HG03571 (cell line): ENCODE measurements around the gene ZSCAN5B.
"Not testable (repeated sequence)": the region's sequence is repeated elsewhere in the genome, so short reads cannot be mapped to it uniquely, and the experiment has no call there.

Experiments used
- ATAC-seq: cut with Tn5 transposase; IDR thresholded peaks from one replicate; pipeline ENCODE4 v1.9.1; 2021; ENCODE audit not compliant: unreplicated experiment

Gene ZSCAN5B

GRCh38 chr19:56176310-56176709 lies 21.3 kb downstream of the ZSCAN5B start:
- ATAC-seq = not testable (repeated sequence)

- ATAC-seq = not testable (repeated sequence)
Measured at GRCh38 chr19:56175861-56176307, 21.7 kb downstream of the ZSCAN5B start, which contains the start of gene GALP. Gene GALP (plus strand): TSS chr19:56176008. CDS start chr19:56177109, 1,101 bp downstream.

GRCh38 chr19:56174550-56174949 lies 23.0 kb downstream of the ZSCAN5B start:
- ATAC-seq = no peak

GRCh38 chr19:56174086-56174485 lies 23.5 kb downstream of the ZSCAN5B start:
- no peak for ATAC-seq

- no peak for ATAC-seq
Measured at GRCh38 chr19:56170261-56170660, 27.3 kb downstream of the ZSCAN5B start.

GRCh38 chr19:56167064-56167578 lies 30.5 kb downstream of the ZSCAN5B start:
- no peak for ATAC-seq

GRCh38 chr19:56163097-56163496 lies 34.5 kb downstream of the ZSCAN5B start:
- no peak for ATAC-seq

- ATAC-seq = no peak
Measured at GRCh38 chr19:56162258-56162657, 35.3 kb downstream of the ZSCAN5B start.

GRCh38 chr19:56161534-56161933 lies 36.0 kb downstream of the ZSCAN5B start:
- no peak for ATAC-seq

GRCh38 chr19:56159622-56160271 lies 37.8 kb downstream of the ZSCAN5B start:
- ATAC-seq = no peak

- ATAC-seq = no peak
Measured at GRCh38 chr19:56159009-56159559, 38.5 kb downstream of the ZSCAN5B start.

- no peak for ATAC-seq
Measured at GRCh38 chr19:56158170-56158757, 39.3 kb downstream of the ZSCAN5B start.

GRCh38 chr19:56156768-56157167 lies 40.8 kb downstream of the ZSCAN5B start:
- ATAC-seq = no peak

GRCh38 chr19:56155124-56155687 lies 42.4 kb downstream of the ZSCAN5B start:
- ATAC-seq = no peak

GRCh38 chr19:56153507-56153906 lies 44.1 kb downstream of the ZSCAN5B start:
- no peak for ATAC-seq

GRCh38 chr19:56152644-56153043 lies 44.9 kb downstream of the ZSCAN5B start:
- no peak for ATAC-seq

GRCh38 chr19:56150358-56150757 lies 47.2 kb downstream of the ZSCAN5B start:
- no peak for ATAC-seq

- no peak for ATAC-seq
Measured at GRCh38 chr19:56149656-56150038, 47.9 kb downstream of the ZSCAN5B start.

GRCh38 chr19:56148955-56149655 lies 48.5 kb downstream of the ZSCAN5B start:
- not testable (repeated sequence) for ATAC-seq

GRCh38 chr19:56148096-56148495 lies 49.5 kb downstream of the ZSCAN5B start:
- no peak for ATAC-seq

- no peak for ATAC-seq
Measured at GRCh38 chr19:56147307-56147706, 50.3 kb downstream of the ZSCAN5B start.
